Right renal cortex interstitium (tissue), 3 donors: Measurements from ENCODE around the gene LZTFL1. TPM values are rescaled to one million over a fixed set of nuclear protein-coding genes. Genes with fewer than 3 reads are reported as not detected.

ENCODE experiments used
- DNase-seq, 3 donors: peaks; one replicate each; pipeline ENCODE4 v3.0.0-alpha.2; 2013; ENCODE audit warnings: low read depth in 3 of 3, low spot score in 2 of 3
- polyA plus RNA-seq, 3 donors: library from polyadenylated mRNA; unstranded; fragments of 120-200 nt; gene quantifications; one replicate each; pipeline ENCODE4 v1.2.1, GENCODE V29; 2013; ENCODE audit not compliant: insufficient read length in 3 of 3

LZTFL1 gene
- polyA plus RNA-seq, 3 donors: 61.9 to 73.8 (median 71.6) TPM

- no peak for DNase-seq
Measured at GRCh38 chr3:45790596-45790995, 51.3 kb downstream of the LZTFL1 start.

- no peak for DNase-seq
Measured at GRCh38 chr3:45789235-45789812, 52.6 kb downstream of the LZTFL1 start.

- DNase-seq: no peak
Measured at GRCh38 chr3:45787551-45787950, 54.4 kb downstream of the LZTFL1 start.

- DNase-seq: no peak
Measured at GRCh38 chr3:45786801-45787495, 55.0 kb downstream of the LZTFL1 start.

GRCh38 chr3:45785605-45786150 lies 56.2 kb downstream of the LZTFL1 start:
- no peak for DNase-seq

- no peak for DNase-seq
Measured at GRCh38 chr3:45783667-45784066, 58.3 kb downstream of the LZTFL1 start.

GRCh38 chr3:45782381-45782780 lies 59.5 kb downstream of the LZTFL1 start:
- DNase-seq: no peak

GRCh38 chr3:45781841-45782240 lies 60.1 kb downstream of the LZTFL1 start:
- DNase-seq: no peak

- no peak for DNase-seq
Measured at GRCh38 chr3:45781271-45781670, 60.6 kb downstream of the LZTFL1 start.

- DNase-seq: no peak
Measured at GRCh38 chr3:45779746-45780735, 61.9 kb downstream of the LZTFL1 start.

GRCh38 chr3:45778761-45779201 lies 63.1 kb downstream of the LZTFL1 start:
- DNase-seq: no peak

GRCh38 chr3:45777746-45778386 lies 64.1 kb downstream of the LZTFL1 start:
- no peak for DNase-seq

GRCh38 chr3:45777111-45777745 lies 64.7 kb downstream of the LZTFL1 start:
- no peak for DNase-seq

- DNase-seq: no peak
Measured at GRCh38 chr3:45776611-45777010, 65.3 kb downstream of the LZTFL1 start.

- no peak for DNase-seq
Measured at GRCh38 chr3:45776301-45776595, 65.7 kb downstream of the LZTFL1 start.

GRCh38 chr3:45775571-45776300 lies 66.2 kb downstream of the LZTFL1 start:
- no peak for DNase-seq

GRCh38 chr3:45774581-45775521 lies 67.1 kb downstream of the LZTFL1 start:
- DNase-seq: no peak

GRCh38 chr3:45773714-45774449 lies 68.0 kb downstream of the LZTFL1 start:
- DNase-seq: no peak
